22Rv1 (cell line): ENCODE data around the gene SLC25A13.
A peak's percentile ranks its signal among the peaks of the same experiment; 100 is the strongest.

Experiments
- H3K27ac ChIP-seq: fragments of 450-650 bp; 2 replicates; pipeline ENCODE4 v1.5.1; 2017
- CTCF ChIP-seq: fragments of 450-650 bp; IDR thresholded peaks from 2 replicates; pipeline ENCODE4 v1.5.1; 2017; ENCODE audit warnings: mild to moderate bottlenecking
- ZFX ChIP-seq: fragments of 450-650 bp; IDR thresholded peaks from 2 replicates; pipeline ENCODE4 v1.6.1; 2017; ENCODE audit warnings: antibody characterized with exemption, borderline replicate concordance

The SLC25A13 gene

GRCh38 chr7:96305915-96306314 is 16.0 kb downstream of the SLC25A13 start:
- TF ChIP-seq CTCF: no peak
- no peak for TF ChIP-seq ZFX
- no peak overlapping the region for H3K27ac ChIP-seq

- H3K27ac ChIP-seq: no peak overlapping the region
- TF ChIP-seq ZFX (no peak), CTCF (no peak)
These were observed 17.3 kb downstream of the SLC25A13 start for GRCh38 chr7:96304573-96304972.

- no peak for TF ChIP-seq ZFX
- peak overlapping the region; percentile 38; the same call in 1 of the 2 replicates for H3K27ac ChIP-seq
These were observed 18.0 kb downstream of the SLC25A13 start for GRCh38 chr7:96303686-96304443.

- TF ChIP-seq CTCF (no peak), ZFX (no peak)
- peak overlapping the region; percentile 38; the same call in 1 of the 2 replicates for H3K27ac ChIP-seq
These were observed 18.7 kb downstream of the SLC25A13 start for GRCh38 chr7:96303105-96303685.

GRCh38 chr7:96300986-96301385 is 20.9 kb downstream of the SLC25A13 start:
- H3K27ac ChIP-seq: no peak overlapping the region
- no peak for TF ChIP-seq ZFX
- TF ChIP-seq CTCF: no peak

GRCh38 chr7:96300502-96300901 is 21.4 kb downstream of the SLC25A13 start:
- TF ChIP-seq CTCF (no peak), ZFX (no peak)
- no peak overlapping the region for H3K27ac ChIP-seq

- no peak for TF ChIP-seq CTCF
- TF ChIP-seq ZFX: no peak
- H3K27ac ChIP-seq: no peak overlapping the region
These were observed 22.4 kb downstream of the SLC25A13 start for GRCh38 chr7:96299496-96299895.
